GM21825 (cell line): ENCODE measurements around the gene SGCA.
A peak's percentile ranks its signal among the peaks of the same experiment; 100 is the strongest.

Experiments
- ATAC-seq: cut with Tn5 transposase; IDR thresholded peaks from one replicate; pipeline ENCODE4 v1.9.1; 2021; ENCODE audit warnings: mild to moderate bottlenecking, moderate library complexity; ENCODE audit not compliant: unreplicated experiment

The SGCA gene

GRCh38 chr17:50148226-50149090 lies 17.3 kb upstream of the SGCA start:
- ATAC-seq: peak; percentile 33

- no peak for ATAC-seq
Observed at GRCh38 chr17:50149091-50149416, 16.8 kb upstream of the SGCA start.

GRCh38 chr17:50149417-50150353 lies 16.1 kb upstream of the SGCA start:
- no peak for ATAC-seq

GRCh38 chr17:50150354-50151040 lies 15.3 kb upstream of the SGCA start, which contains the start of gene PPP1R9B:
Gene PPP1R9B, minus strand, starts transcription at chr17:50150677. Its CDS starts 164 bp downstream, at chr17:50150513.
- no peak for ATAC-seq

GRCh38 chr17:50151041-50151936 lies 14.5 kb upstream of the SGCA start:
- peak; percentile 32 for ATAC-seq

- peak; percentile 23 for ATAC-seq
Observed at GRCh38 chr17:50151937-50152547, 13.8 kb upstream of the SGCA start.

GRCh38 chr17:50152736-50153135 lies 13.1 kb upstream of the SGCA start:
- ATAC-seq: no peak

GRCh38 chr17:50153650-50154575 lies 11.9 kb upstream of the SGCA start:
- ATAC-seq: no peak

- no peak for ATAC-seq
Observed at GRCh38 chr17:50154604-50155003, 11.2 kb upstream of the SGCA start.

- no peak for ATAC-seq
Observed at GRCh38 chr17:50155115-50155819, 10.5 kb upstream of the SGCA start.

- no peak for ATAC-seq
Observed at GRCh38 chr17:50157891-50158290, 7.9 kb upstream of the SGCA start.

- ATAC-seq: peak; percentile 78
Observed at GRCh38 chr17:50161023-50161910, 4.5 kb upstream of the SGCA start.

GRCh38 chr17:50161911-50162288 lies 3.9 kb upstream of the SGCA start:
- ATAC-seq: no peak

- no peak for ATAC-seq
Observed at GRCh38 chr17:50162466-50163254, 3.1 kb upstream of the SGCA start.

GRCh38 chr17:50163843-50164696 lies 1.7 kb upstream of the SGCA start:
- peak; percentile 38 for ATAC-seq

- no peak for ATAC-seq
Observed at GRCh38 chr17:50164697-50164988, 1.2 kb upstream of the SGCA start.
